D721Med (cell line): ENCODE measurements around the gene FADS3.

Source experiments
- DNase-seq: peaks from one replicate; pipeline ENCODE4 v3.0.0; 2011; ENCODE audit warnings: low spot score; ENCODE audit not compliant: insufficient read length
- FAIRE-seq: peaks from 2 replicates; lab custom pipeline; 2011; peaks lifted over from hg19 to GRCh38; lab: Jason Lieb, UNC
- CTCF ChIP-seq: IDR thresholded peaks from 2 replicates; pipeline ENCODE4 v1.5.1; 2012; ENCODE audit warnings: mild to moderate bottlenecking, control low read depth; ENCODE audit not compliant: insufficient read depth; ENCODE audit errors: missing control alignments

Gene FADS3

GRCh38 chr11:61891331-61892084, at the start of gene FADS3:
FADS3 (minus strand) TSS chr11:61891545; CDS start chr11:61891381, 164 bp downstream.
- no peak for TF ChIP-seq CTCF
- peak; percentile 85 for DNase-seq
- no peak for FAIRE-seq

- FAIRE-seq (no peak), DNase-seq (no peak)
- no peak for TF ChIP-seq CTCF
Observed at GRCh38 chr11:61940466-61940865, 49.1 kb upstream of the FADS3 start.

- DNase-seq: no peak
- FAIRE-seq: no peak
- no peak for TF ChIP-seq CTCF
Observed at GRCh38 chr11:61935861-61936260, 44.5 kb upstream of the FADS3 start.

- no peak for TF ChIP-seq CTCF
- FAIRE-seq: no peak
- no peak for DNase-seq
Observed at GRCh38 chr11:61930933-61931332, 39.6 kb upstream of the FADS3 start.

- FAIRE-seq: no peak
- TF ChIP-seq CTCF: no peak
Observed at GRCh38 chr11:61928606-61929005, 37.3 kb upstream of the FADS3 start.

GRCh38 chr11:61927501-61927900, 36.2 kb upstream of the FADS3 start:
- FAIRE-seq (no peak), DNase-seq (no peak)
- TF ChIP-seq CTCF: no peak

More at GRCh38 chr11:61928606-61929005, 37.3 kb upstream of the FADS3 start:
- no peak for DNase-seq

GRCh38 chr11:61926235-61926634, 34.9 kb upstream of the FADS3 start:
- TF ChIP-seq CTCF: no peak
- FAIRE-seq: no peak
- no peak for DNase-seq
